Stimulated activated CD4-positive, alpha-beta T cell treated with anti-CD3 and anti-CD28 coated beads, Interleukin-4, amount 100 ng/mL, for 24 hours (primary cell): ENCODE data around the gene SLC25A45.

ENCODE experiments used
- DNase-seq: peaks from one replicate; pipeline ENCODE4 v3.0.0-alpha.2; 2020

Gene SLC25A45

DNA sequence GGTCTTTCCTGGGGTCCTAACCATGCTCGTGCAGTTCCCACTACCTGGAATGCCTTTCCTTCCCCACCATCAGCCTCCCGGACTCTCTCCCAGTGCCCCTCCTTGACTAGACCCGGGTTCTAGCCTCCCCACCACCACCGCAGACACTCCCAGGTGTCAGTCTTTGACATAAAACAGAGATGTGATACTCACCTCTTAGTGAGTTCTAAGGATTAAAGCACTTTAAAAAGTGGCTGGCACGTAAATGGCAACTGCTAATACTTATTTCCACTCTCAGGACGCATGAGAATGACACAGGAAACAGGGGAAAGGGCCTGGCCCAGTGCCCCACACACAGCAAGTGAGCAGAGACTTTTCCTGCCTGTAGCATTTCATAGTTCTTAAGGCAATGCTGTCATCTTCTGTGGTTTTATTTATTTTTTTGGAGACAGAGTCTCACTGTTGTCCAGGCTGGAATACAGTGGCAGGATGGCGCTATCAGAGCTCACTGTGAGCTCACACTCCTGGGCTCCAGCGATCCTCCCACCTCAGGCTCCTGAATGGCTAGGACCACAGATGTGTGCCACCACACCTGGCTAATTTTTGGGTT is 1.9 kb upstream of the SLC25A45 start:
- DNase-seq, result no peak

DNA sequence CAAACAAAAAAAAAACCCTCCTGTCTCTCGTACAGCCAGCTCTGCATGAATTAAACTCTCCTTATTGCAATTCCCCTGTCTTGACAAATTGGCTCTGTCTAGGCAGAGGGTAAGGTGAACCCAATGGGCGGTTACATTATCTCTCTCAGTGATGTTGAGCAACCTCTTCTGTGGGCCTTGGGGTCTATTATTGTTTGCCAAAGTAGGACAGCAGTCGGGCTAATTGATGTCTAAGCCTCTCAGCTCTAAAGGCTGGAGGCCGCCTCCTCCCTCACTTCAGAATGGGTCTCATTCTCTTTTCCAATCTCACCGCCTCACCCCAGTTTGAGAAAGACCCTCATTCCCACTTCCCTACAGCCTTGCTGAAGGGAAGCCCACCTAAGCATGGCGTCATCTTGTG is 1.3 kb upstream of the SLC25A45 start:
- no peak for DNase-seq

GRCh38 chr11:65382804-65383368 is 440 bp upstream of the SLC25A45 start:
- no peak for DNase-seq

GRCh38 chr11:65381716-65382032 is 772 bp downstream of the SLC25A45 start:
- DNase-seq, result no peak

DNA sequence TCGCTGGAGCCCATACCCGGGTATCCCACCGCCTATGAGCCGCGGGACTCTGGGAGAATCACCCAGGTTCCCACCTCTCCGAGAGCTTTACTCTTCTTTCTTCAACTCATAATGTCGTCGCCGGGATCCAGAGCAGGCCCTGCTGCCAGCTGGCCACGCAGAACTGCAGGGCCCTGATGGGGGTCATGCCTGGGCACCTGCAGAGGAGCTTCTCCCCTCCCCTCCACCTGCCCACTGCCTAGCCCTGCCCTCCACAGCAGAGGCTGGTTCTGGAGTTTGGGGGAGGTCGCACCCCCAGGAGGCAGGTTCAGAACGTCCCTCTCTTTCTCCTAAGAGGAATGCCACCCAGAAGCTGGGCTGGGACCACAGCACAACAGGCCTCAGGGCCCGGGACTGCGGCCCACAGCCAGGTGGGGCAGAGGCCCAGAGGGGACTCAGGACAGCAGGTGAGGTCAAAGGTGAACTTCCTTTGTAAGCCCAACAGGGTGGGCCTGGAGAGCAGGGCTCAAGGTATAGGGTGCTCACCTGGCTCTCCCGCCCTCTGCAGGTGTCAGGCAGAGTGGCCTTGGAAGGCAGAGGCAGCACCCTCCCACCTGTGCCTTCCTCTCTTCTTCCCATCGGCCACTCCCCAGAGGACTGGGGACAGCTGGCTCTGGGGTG is 1.9 kb downstream of the SLC25A45 start:
- DNase-seq, result no peak

GRCh38 chr11:65379698-65380459 is 2.6 kb downstream of the SLC25A45 start:
- DNase-seq, result no peak

GRCh38 chr11:65378928-65379638 is 3.4 kb downstream of the SLC25A45 start:
- DNase-seq, result no peak

- no peak for DNase-seq
Measured at GRCh38 chr11:65378208-65378927, 4.1 kb downstream of the SLC25A45 start.

- no peak for DNase-seq
Measured at GRCh38 chr11:65377777-65378176, 4.7 kb downstream of the SLC25A45 start.

- DNase-seq, result no peak
Measured at GRCh38 chr11:65377036-65377435, 5.4 kb downstream of the SLC25A45 start.

DNA sequence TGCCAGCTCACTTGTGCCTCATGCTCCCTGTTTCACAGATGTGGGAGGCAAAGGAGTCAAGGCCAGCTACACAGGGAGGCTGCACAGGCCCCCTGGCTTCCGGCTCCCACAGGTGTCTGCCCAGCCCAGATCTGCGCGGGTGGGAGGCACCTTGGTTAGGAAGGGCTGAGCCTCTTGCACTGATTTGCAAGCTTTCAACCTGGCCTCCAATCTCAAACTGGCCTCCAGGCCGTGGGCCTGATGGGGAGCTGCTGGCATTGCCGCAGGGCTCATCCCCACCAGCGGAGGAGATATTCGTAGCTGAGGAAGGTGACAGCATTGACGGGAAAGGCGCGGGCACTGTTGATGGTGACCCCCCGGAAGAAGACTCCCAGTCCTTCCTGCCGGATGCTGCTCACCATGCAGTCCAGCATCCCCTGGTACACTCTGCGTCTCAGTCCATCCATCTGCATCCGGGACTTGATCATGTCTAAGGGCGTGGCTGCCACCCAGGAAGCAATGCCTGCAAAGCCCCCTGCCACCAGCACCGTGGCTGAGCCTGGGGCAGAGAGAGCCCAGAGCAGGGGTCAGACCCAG is 6.2 kb downstream of the SLC25A45 start:
- no peak for DNase-seq

GRCh38 chr11:65375012-65375411 is 7.4 kb downstream of the SLC25A45 start:
- no peak for DNase-seq

DNA sequence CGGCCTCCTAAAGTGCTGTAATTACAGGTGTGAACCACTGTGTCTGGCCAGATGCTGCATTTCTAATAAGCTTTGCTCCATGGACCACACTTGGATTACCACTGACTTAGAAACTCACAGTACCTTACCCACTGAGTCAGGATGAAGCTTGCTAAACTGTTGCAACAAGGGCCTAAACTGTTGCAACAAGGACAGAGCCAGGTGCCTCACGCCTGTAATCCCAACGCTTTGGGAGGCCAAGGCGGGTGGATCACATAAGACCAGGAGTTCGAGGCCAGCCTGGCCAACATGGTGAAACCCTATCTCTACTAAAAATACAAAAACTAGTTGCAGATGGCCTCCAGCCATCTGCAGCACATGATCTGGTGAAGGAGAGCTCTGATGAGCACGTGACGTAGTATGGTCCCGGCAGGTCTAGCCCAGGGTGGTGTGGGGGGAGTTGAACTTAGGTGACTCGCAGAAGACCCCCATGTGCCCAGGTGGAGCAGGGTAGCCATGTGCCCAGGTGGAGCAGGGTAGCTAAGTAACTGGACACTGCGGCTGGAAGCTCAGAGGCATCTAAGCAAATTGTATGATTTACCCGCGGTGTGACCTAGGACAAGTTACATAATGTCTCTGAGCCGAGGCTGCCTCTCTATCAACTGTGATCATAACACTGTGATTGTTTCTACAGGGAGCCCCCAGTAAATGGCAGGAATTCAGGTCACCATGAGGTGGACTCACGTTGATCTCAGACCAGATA is 8.4 kb downstream of the SLC25A45 start:
- DNase-seq, result no peak

GRCh38 chr11:65370659-65371049 is 11.8 kb downstream of the SLC25A45 start:
- no peak for DNase-seq

DNA sequence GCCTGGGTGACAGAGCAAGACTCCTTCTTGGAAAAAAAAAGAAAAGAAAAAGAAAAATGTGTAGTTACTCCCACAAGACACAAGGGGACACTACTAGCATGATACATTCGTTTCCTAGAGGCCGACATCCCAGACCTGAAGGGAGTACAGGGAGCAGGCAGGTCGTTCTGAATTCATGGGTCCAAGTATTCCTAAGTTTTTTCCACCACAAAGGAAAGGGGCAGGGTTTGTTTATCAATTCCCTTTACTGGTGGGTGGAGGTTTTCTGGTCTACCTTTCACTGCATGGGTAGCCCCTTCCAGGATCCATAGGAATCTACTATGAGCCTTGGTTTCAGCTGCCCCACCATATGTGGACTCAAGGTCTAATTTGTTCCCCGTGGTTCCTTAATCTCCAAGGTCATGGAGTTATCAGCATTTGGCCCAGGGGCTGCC is 16.1 kb downstream of the SLC25A45 start:
- DNase-seq, result peak; percentile 47

GRCh38 chr11:65363770-65364169 is 18.7 kb downstream of the SLC25A45 start:
- DNase-seq, result no peak

DNA sequence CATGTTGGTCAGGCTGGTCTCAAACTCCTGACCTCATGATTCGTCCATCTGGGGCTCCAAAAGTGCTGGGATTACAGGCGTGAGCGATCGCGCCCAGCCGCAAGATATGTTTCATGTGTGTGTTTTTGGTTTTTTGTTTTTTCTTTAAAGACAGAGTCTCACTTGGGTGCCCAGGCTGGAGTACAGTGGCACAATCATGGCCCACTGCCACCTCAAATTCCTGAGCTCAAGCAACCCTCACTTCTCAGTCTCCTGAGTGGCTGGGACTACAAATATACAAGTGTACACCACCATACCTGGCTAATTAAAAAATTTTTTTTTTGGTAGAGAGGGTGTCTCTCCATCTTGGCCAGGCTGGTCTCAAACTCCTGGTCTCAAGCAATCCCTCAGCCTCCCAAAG is 19.5 kb downstream of the SLC25A45 start:
- no peak for DNase-seq

- DNase-seq, result no peak
Measured at GRCh38 chr11:65362320-65362931, 20.0 kb downstream of the SLC25A45 start.

GRCh38 chr11:65357856-65358356 is 24.5 kb downstream of the SLC25A45 start:
- DNase-seq, result no peak

DNA sequence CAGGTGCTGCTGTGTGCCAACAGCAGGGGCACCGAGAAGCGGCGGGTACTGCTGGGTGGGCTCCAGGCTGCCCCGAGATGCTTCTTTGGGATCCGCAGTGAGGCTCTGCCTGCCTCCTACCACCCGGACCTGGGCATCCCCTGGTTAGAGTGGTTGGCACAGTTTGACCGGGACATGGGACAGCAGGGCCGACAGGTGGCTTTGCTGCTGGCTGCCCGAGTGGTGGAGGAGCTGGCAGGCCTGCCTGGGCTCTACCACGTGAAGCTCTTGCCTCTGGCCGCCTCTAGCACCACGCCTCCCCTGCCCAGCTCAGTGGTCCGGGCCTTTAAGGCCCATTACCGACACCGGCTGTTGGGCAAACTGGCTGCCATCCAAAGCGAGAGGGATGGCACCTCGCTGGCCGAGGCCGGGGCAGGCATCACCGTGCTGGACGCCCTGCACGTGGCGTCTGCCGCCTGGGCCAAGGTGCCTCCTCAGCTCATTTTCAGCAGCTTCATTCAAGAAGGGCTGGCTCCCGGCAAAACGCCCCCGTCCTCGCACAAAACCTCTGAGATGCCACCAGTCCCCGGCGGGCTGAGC is 26.0 kb downstream of the SLC25A45 start:
- DNase-seq, result no peak
